AG09319 (cell line): ENCODE data around the gene POU5F1.

Source experiments
- DNase-seq: peaks from one replicate; pipeline ENCODE4 v3.0.0-alpha.2; 2010; ENCODE audit warnings: low read depth; ENCODE audit errors: extremely low read depth
- TF ChIP-seq, protein P1 (sequence below): IDR thresholded peaks from 2 replicates; pipeline ENCODE4 v1.5.1; 2011; ENCODE audit warnings: low read depth, mild to moderate bottlenecking, inconsistent platforms, low read length, moderate library complexity

The POU5F1 gene

DNA sequence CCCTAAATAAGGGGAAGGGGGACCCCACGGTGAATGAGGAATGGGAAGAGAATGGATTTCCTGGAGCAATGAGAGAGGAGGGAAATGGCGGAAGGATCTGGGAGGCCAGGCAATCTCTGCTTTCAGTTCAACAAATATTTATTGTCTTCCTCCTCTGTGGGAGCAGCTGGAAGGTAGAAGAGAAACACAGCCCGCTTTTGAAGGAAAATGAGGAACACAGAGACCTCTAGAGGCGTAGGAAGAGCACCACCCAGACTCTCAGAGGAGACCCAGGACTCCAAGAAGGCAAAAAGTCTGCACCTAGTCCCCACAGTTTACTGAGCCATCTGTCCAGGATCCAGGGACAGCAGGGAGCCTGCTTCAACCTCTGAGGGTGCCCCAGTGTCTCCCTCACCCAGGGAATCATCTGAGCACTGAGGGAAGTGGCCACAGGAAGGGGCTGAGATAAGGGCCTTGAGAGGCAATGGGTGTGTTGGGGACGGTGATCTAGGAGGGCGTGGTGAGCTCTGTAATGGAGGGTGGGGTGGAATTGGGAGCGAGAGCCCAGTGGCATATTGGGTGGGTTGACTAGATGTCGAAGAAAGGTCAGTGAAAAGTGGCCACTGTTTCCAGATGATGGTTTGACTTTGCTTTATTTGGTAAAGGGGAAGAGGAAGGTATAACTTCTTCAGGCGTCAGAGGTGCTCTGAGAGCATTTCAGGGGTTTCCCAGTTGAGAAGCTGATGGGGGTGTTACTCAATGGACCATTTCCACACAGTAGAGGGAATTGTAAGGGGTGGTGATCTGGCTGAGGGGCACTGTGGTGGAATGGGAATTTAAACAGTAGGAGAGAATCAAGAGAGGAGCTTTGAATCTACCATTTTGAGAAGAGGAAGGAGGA, 55.3 kb downstream of the POU5F1 start:
- no peak for DNase-seq
- TF ChIP-seq, protein P1, sequence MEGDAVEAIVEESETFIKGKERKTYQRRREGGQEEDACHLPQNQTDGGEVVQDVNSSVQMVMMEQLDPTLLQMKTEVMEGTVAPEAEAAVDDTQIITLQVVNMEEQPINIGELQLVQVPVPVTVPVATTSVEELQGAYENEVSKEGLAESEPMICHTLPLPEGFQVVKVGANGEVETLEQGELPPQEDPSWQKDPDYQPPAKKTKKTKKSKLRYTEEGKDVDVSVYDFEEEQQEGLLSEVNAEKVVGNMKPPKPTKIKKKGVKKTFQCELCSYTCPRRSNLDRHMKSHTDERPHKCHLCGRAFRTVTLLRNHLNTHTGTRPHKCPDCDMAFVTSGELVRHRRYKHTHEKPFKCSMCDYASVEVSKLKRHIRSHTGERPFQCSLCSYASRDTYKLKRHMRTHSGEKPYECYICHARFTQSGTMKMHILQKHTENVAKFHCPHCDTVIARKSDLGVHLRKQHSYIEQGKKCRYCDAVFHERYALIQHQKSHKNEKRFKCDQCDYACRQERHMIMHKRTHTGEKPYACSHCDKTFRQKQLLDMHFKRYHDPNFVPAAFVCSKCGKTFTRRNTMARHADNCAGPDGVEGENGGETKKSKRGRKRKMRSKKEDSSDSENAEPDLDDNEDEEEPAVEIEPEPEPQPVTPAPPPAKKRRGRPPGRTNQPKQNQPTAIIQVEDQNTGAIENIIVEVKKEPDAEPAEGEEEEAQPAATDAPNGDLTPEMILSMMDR = peak; percentile 46

DNA sequence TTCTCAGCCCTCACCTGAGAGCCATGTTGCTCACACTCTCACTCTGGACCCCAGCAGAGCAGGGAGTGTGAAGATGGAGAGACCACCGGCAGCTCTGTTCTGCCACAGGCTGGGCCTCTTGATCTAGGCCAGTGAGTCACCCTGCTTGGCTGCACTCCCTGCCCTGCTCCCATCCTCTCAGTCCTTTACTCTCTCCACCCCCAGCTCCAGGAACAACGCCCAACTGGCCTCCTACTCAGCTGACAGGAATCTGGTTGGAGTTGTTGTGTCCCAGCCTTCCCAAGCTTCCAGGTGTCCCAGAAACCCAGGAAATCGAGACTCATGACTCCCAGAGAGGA, 56.0 kb downstream of the POU5F1 start, which contains the start of gene PSORS1C1:
Gene PSORS1C1 (plus strand): TSS at position 260 of the 338 bp plus-strand sequence. CDS start 14,833 bp downstream, outside the sequence.
- TF ChIP-seq, protein P1 = no peak
- DNase-seq = peak; percentile 87
